Activated CD8-positive, alpha-beta memory T cell treated with anti-CD3 and anti-CD28 coated beads for 4 hours (primary cell): ENCODE measurements around the gene IRGC.
A peak's percentile ranks its signal among the peaks of the same experiment; 100 is the strongest.
"Not testable (repeated sequence)": the region's sequence is repeated elsewhere in the genome, so short reads cannot be mapped to it uniquely, and the experiment has no call there.

Experiments used
- DNase-seq, 2 donors: peaks; one replicate each; pipeline ENCODE4 v3.0.0-alpha.2; 2020; ENCODE audit warnings: low read depth in 2 of 2

Gene IRGC

GRCh38 chr19:43754503-43755255 lies 38.8 kb downstream of the IRGC start, which contains the start of gene SMG9:
Gene SMG9 (minus strand): TSS chr19:43754962. CDS start chr19:43750741, 4,221 bp downstream.
- peak; percentile 96 to 97 for DNase-seq

- DNase-seq = peak; percentile 58 to 60
These were observed 39.5 kb downstream of the IRGC start for GRCh38 chr19:43755256-43755801.

- DNase-seq = no peak
These were observed 43.6 kb downstream of the IRGC start for GRCh38 chr19:43759515-43759914.

- no peak for DNase-seq
These were observed 45.1 kb downstream of the IRGC start for GRCh38 chr19:43760941-43761340.

- DNase-seq = no peak
These were observed 46.9 kb downstream of the IRGC start for GRCh38 chr19:43762814-43763213.

GRCh38 chr19:43763473-43763939 lies 47.6 kb downstream of the IRGC start:
- DNase-seq = no peak

- not testable (repeated sequence) for DNase-seq
These were observed 48.8 kb downstream of the IRGC start for GRCh38 chr19:43764684-43765083.

GRCh38 chr19:43765109-43765876 lies 49.4 kb downstream of the IRGC start:
- peak; percentile 44 to 69 for DNase-seq

- no peak for DNase-seq
These were observed 50.8 kb downstream of the IRGC start for GRCh38 chr19:43766755-43767043.

- DNase-seq = no peak
These were observed 51.4 kb downstream of the IRGC start for GRCh38 chr19:43767316-43767715.

- DNase-seq = no peak
These were observed 51.9 kb downstream of the IRGC start for GRCh38 chr19:43767818-43768217.

GRCh38 chr19:43768273-43769050 lies 52.6 kb downstream of the IRGC start:
- DNase-seq = no peak

GRCh38 chr19:43769256-43769655 lies 53.4 kb downstream of the IRGC start:
- no peak for DNase-seq
